ENCODE results near the gene C10orf67. TPM values are rescaled to one million over a fixed set of nuclear protein-coding genes. Genes with fewer than 3 reads are reported as not detected.

Gene C10orf67
- total RNA-seq, 1 experiment from 2014 or later = not detected

GRCh38 chr10:23281044-23281433 lies 63.6 kb downstream of the C10orf67 start:
- in situ Hi-C loops (cut with HindIII; ENCODE audit: low pct_unique_long_range_greater_than_20kb, low sequenced_read_pairs) = no loop called here

DNA sequence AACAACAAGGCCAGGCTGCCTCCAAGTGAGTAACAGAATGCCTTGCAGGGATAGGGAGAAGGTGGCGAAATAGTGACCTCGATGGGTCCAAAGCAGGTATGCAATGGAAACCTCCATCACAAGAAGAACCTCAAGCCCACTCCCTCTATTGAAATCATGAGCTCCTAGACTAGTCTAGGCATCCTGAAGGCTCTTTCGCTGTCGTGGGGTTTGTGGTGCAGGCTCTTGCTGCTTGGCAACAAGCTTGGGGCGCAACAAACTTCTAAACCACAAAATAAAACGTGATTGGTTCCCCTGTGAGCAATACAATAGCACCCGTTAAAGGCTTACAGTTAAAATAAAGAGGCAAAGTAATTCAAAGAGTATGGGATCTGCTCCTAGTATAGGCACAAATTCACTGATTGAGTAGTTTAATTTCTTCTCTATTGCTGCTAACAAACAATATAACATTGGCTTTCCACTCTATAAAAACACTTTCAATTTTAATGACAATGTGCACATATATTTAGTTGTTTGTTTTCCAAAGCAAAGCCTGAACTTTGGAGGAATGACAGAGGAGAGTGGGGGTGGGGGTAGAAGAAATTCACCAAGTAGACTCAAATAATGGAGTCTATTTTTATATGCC lies 64.1 kb downstream of the C10orf67 start:
- Histone ChIP-seq H3K9me3 (ENCODE audit: control insufficient read depth, insufficient read depth, low read depth, low read length) (no peaks in the 10 kb centered on the region), H3K27ac (ENCODE audit: low read length) (no peak overlapping the region), H3K4me3 (ENCODE audit: low read depth in 2 of 2, low read length in 2 of 2) (no peak overlapping the region), H3K4me1 (ENCODE audit: control insufficient read depth, insufficient read depth, low read length) (no peaks in the 10 kb centered on the region), H3K36me3 (ENCODE audit: control insufficient read depth, insufficient read depth, low read length) (no peaks in the 10 kb centered on the region), H3K27me3 (ENCODE audit: control insufficient read depth, insufficient read depth, low read length) (no peaks in the 10 kb centered on the region)
- no TSS peak for BruUV-seq (replicated peaks)
- no peak for ATAC-seq
- DNase-seq (ENCODE audit: low read depth, low spot score) = no peak
- CTCF ChIA-PET = no interaction called here
- TF ChIP-seq POLR2AphosphoS5 (IDR thresholded peaks at IDR 0.05; ENCODE audit: low read depth, low read length) (no peak), SIN3A (IDR thresholded peaks at IDR 0.05; ENCODE audit: borderline replicate concordance, insufficient read depth, low read depth, low read length) (no peak)
- TF ChIP-seq, protein P1, sequence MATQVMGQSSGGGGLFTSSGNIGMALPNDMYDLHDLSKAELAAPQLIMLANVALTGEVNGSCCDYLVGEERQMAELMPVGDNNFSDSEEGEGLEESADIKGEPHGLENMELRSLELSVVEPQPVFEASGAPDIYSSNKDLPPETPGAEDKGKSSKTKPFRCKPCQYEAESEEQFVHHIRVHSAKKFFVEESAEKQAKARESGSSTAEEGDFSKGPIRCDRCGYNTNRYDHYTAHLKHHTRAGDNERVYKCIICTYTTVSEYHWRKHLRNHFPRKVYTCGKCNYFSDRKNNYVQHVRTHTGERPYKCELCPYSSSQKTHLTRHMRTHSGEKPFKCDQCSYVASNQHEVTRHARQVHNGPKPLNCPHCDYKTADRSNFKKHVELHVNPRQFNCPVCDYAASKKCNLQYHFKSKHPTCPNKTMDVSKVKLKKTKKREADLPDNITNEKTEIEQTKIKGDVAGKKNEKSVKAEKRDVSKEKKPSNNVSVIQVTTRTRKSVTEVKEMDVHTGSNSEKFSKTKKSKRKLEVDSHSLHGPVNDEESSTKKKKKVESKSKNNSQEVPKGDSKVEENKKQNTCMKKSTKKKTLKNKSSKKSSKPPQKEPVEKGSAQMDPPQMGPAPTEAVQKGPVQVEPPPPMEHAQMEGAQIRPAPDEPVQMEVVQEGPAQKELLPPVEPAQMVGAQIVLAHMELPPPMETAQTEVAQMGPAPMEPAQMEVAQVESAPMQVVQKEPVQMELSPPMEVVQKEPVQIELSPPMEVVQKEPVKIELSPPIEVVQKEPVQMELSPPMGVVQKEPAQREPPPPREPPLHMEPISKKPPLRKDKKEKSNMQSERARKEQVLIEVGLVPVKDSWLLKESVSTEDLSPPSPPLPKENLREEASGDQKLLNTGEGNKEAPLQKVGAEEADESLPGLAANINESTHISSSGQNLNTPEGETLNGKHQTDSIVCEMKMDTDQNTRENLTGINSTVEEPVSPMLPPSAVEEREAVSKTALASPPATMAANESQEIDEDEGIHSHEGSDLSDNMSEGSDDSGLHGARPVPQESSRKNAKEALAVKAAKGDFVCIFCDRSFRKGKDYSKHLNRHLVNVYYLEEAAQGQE (IDR thresholded peaks at IDR 0.05; ENCODE audit: insufficient read depth in 1 of 2, low read depth in 2 of 2, low read length in 1 of 2) = no peak
- TF ChIP-seq, protein P2, sequence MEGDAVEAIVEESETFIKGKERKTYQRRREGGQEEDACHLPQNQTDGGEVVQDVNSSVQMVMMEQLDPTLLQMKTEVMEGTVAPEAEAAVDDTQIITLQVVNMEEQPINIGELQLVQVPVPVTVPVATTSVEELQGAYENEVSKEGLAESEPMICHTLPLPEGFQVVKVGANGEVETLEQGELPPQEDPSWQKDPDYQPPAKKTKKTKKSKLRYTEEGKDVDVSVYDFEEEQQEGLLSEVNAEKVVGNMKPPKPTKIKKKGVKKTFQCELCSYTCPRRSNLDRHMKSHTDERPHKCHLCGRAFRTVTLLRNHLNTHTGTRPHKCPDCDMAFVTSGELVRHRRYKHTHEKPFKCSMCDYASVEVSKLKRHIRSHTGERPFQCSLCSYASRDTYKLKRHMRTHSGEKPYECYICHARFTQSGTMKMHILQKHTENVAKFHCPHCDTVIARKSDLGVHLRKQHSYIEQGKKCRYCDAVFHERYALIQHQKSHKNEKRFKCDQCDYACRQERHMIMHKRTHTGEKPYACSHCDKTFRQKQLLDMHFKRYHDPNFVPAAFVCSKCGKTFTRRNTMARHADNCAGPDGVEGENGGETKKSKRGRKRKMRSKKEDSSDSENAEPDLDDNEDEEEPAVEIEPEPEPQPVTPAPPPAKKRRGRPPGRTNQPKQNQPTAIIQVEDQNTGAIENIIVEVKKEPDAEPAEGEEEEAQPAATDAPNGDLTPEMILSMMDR (IDR thresholded peaks at IDR 0.05) = no peak
- intact Hi-C loops (cut with micrococcal nuclease; ENCODE audit: unreplicated experiment) = no loop called here
- POLR2A ChIA-PET = no interaction called here
- in situ Hi-C loops (cut with HindIII; ENCODE audit: low pct_unique_long_range_greater_than_20kb, low sequenced_read_pairs) = no loop called here

More at GRCh38 chr10:23281044-23281433, 63.6 kb downstream of the C10orf67 start:
- Histone ChIP-seq H3K36me3 (ENCODE audit: control insufficient read depth, insufficient read depth, low read length) (no peaks in the 10 kb centered on the region), H3K27ac (ENCODE audit: low read length) (no peak overlapping the region), H3K4me3 (ENCODE audit: low read depth in 2 of 2, low read length in 2 of 2) (no peak overlapping the region), H3K9me3 (ENCODE audit: control insufficient read depth, insufficient read depth, low read depth, low read length) (no peaks in the 10 kb centered on the region), H3K27me3 (ENCODE audit: control insufficient read depth, insufficient read depth, low read length) (no peaks in the 10 kb centered on the region), H3K4me1 (ENCODE audit: control insufficient read depth, insufficient read depth, low read length) (no peaks in the 10 kb centered on the region)
- ChIA-PET CTCF (no interaction called here), POLR2A (no interaction called here)
- TF ChIP-seq, protein P2 (IDR thresholded peaks at IDR 0.05) = no peak
- TF ChIP-seq SIN3A (IDR thresholded peaks at IDR 0.05; ENCODE audit: borderline replicate concordance, insufficient read depth, low read depth, low read length) (no peak), TCF7L2 (IDR thresholded peaks at IDR 0.05; ENCODE audit: low read depth, low read length) (no peak), POLR2AphosphoS5 (IDR thresholded peaks at IDR 0.05; ENCODE audit: low read depth, low read length) (no peak)
- TF ChIP-seq, protein P1 (IDR thresholded peaks at IDR 0.05; ENCODE audit: insufficient read depth in 1 of 2, low read depth in 2 of 2, low read length in 1 of 2) = no peak
- DNase-seq (ENCODE audit: low read depth, low spot score) (no peak), ATAC-seq (no peak)
- intact Hi-C loops (cut with micrococcal nuclease; ENCODE audit: unreplicated experiment) = no loop called here
- BruUV-seq (replicated peaks) = no TSS peak

All from Panc1 (cell line).